K562 (cell line): ENCODE measurements around the gene NRARP. TPM values are rescaled to one million over a fixed set of nuclear protein-coding genes. Genes with fewer than 3 reads are reported as not detected.
A peak's percentile ranks its signal among the peaks of the same experiment; 100 is the strongest.

ENCODE experiments used
- ATF1 ChIP-seq, 2 experiments: fragments of 450-650 bp in 1 of 2; IDR thresholded peaks; 2 replicates each; pipeline ENCODE4 v1.6.1; 2016; ENCODE audit warnings: missing compliant biosample characterization in 1 of 2, missing genetic modification characterization in 1 of 2
- CC2D1A ChIP-seq: fragments of 450-650 bp; IDR thresholded peaks from 2 replicates; pipeline ENCODE4 v1.6.1; 2017; ENCODE audit warnings: mild to moderate bottlenecking
- JUND ChIP-seq, 2 experiments: IDR thresholded peaks; 2 replicates in 1 of 2; 3 replicates in 1 of 2; pipeline ENCODE4 v1.6.1; 2011; ENCODE audit warnings: borderline replicate concordance in 2 of 2, low read depth in 2 of 2, low read length in 2 of 2, improper control_type of control experiment in 1 of 2, missing biosample characterization in 1 of 2, missing genetic modification characterization in 1 of 2, missing genetic modification reagents in 1 of 2
- MTA2 ChIP-seq: fragments of 450-650 bp; IDR thresholded peaks from 2 replicates; pipeline ENCODE4 v1.6.1; 2016; ENCODE audit warnings: low read depth
- NFE2L1 ChIP-seq: fragments of 450-650 bp; IDR thresholded peaks from 2 replicates; pipeline ENCODE4 v1.6.1; 2016; ENCODE audit warnings: missing genetic modification characterization, low read depth, mild to moderate bottlenecking, missing compliant biosample characterization, moderate library complexity, borderline replicate concordance
- RAD51 ChIP-seq: fragments of 450-650 bp; IDR thresholded peaks from 2 replicates; pipeline ENCODE4 v1.7.1; 2016; ENCODE audit warnings: low read depth, mild to moderate bottlenecking, borderline replicate concordance
- RB1 ChIP-seq: fragments of 450-650 bp; IDR thresholded peaks from 2 replicates; pipeline ENCODE4 v1.6.1; 2017; ENCODE audit warnings: low read depth, mild to moderate bottlenecking
- RBBP5 ChIP-seq: fragments of 200-600 bp; sonication (generic); IDR thresholded peaks from 2 replicates; pipeline ENCODE4 v1.6.1; 2012; ENCODE audit warnings: borderline replicate concordance, mild to moderate bottlenecking, low read length, control low read depth, inconsistent platforms; ENCODE audit not compliant: insufficient read depth, poor library complexity, severe bottlenecking
- RBM17 ChIP-seq: fragments of 200-400 bp; formaldehyde crosslinking; IDR thresholded peaks from 2 replicates; pipeline ENCODE4 v1.6.1; 2017; ENCODE audit warnings: low read depth, mild to moderate bottlenecking, low read length, borderline replicate concordance
- YY1 ChIP-seq, 3 experiments: IDR thresholded peaks; 2 replicates each; pipeline ENCODE4 v1.6.1; 2011; ENCODE audit warnings: low read length in 2 of 3, mild to moderate bottlenecking in 2 of 3, moderate library complexity in 2 of 3, borderline replicate concordance in 1 of 3, control low read depth in 1 of 3, low read depth in 1 of 3; ENCODE audit not compliant: insufficient read depth in 3 of 3, insufficient replicate concordance in 2 of 3, control insufficient read depth in 1 of 3, insufficient read length in 1 of 3; ENCODE audit errors: extremely low read depth in 1 of 3
- ZNF12 ChIP-seq: sonication (generic); formaldehyde crosslinking; IDR thresholded peaks from 2 replicates; pipeline ENCODE4 v1.4.0; 2020; ENCODE audit warnings: mild to moderate bottlenecking, missing genetic modification reagents
- ZNF354B ChIP-seq: fragments of 250-450 bp; sonication (Bioruptor Pico); IDR thresholded peaks from 2 replicates; pipeline ENCODE4 v1.4.0; 2020
- ZNF77 ChIP-seq: fragments of 250-450 bp; sonication (Bioruptor Pico); IDR thresholded peaks from 2 replicates; pipeline ENCODE4 v1.5.0; 2020
- polyA plus RNA-seq, 8 experiments: library from polyadenylated mRNA; depleted of rRNA in 4 of 8; stranded (reverse) in 5 of 8; unstranded in 3 of 8; fragments of >200 nt; fragmentation: Nextera tagmentation in 2 of 8; fragmentation: Illumina TruSeq in 1 of 8; extraction: Ambion mirVana in 2 of 8; extraction: Trizol in 1 of 8; gene quantifications; 2 replicates each; pipeline versions ENCODE4 v1.2.1 to v1.2.3, GENCODE V29; 2011 to 2014; ENCODE audit warnings: inconsistent platforms in 1 of 8, missing spikeins in 1 of 8
- total RNA-seq, 7 experiments: library from RNA; depleted of rRNA in 6 of 7; stranded (reverse); fragments of >200 nt in 6 of 7; fragmentation: Illumina TruSeq in 2 of 7; extraction: Trizol in 2 of 7; gene quantifications; 2 replicates each; pipeline versions ENCODE4 v1.2.1 to v1.2.3, GENCODE V29; 2011 to 2021; ENCODE audit warnings: low replicate concordance in 1 of 7
- TF ChIP-seq, protein P1 (sequence below): fragments of 450-650 bp; conservative IDR thresholded peaks from 2 replicates; pipeline ENCODE4 v1.6.1; 2016; ENCODE audit warnings: missing genetic modification characterization, low read depth, mild to moderate bottlenecking, control low read depth, missing compliant biosample characterization
- TF ChIP-seq, protein P2 (sequence below): fragments of 250-450 bp; sonication (Bioruptor Pico); IDR thresholded peaks from 2 replicates; pipeline ENCODE4 v1.4.0; 2020; ENCODE audit warnings: mild to moderate bottlenecking, moderate library complexity
- TF ChIP-seq, protein P3 (sequence below): fragments of 250-450 bp; sonication (Bioruptor Pico); IDR thresholded peaks from 2 replicates; pipeline ENCODE4 v1.8.0; 2021; ENCODE audit warnings: moderate library complexity, mild to moderate bottlenecking, inconsistent platforms

The NRARP gene
- total and polyA plus RNA-seq, 9 of the 15 experiments (the other 6 are each of a cell fraction or from before 2014, with no cell fraction given): 2.0 to 24.5 (median 7.2) TPM; not detected in 2

DNA sequence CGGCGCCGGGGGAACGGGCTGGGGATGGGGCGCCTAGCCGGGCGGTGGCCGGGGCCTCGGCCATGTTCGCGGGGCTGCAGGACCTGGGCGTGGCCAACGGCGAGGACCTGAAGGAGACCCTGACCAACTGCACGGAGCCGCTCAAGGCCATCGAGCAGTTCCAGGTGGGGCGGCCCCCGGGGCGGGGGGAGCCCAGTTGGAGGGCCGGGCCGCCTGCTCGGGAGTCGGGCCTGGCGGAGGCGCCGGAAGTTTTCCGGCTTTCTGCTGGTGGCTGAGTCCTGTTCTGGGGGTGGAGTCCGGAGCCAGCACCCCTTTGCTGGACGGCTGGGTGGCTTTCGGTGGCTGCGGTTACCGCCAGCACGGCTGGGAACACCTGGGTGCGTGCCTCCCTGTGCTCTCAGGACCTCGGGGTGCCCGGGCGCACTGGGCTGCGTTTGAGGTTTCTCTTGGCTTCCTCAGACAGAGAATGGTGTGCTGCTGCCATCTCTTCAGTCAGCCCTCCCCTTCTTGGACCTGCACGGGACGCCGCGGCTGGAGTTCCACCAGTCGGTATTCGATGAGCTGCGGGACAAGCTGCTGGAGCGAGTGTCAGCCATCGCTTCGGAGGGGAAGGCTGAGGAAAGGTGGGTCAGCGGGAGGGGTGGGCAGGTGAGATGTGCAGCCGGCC is 46.5 kb downstream of the NRARP start (continued):
- TF ChIP-seq MTA2 (no peak), CC2D1A (no peak), JUND (IDR thresholded peaks at IDR 0.05; ENCODE audit: borderline replicate concordance, low read depth, low read length) (no peak), JUND (tag; IDR thresholded peaks at IDR 0.05; ENCODE audit: borderline replicate concordance, low read depth, low read length) (no peak), ATF1 (CRISPR knock-in tag; IDR thresholded peaks at IDR 0.05) (no peak), ATF1 (tag; IDR thresholded peaks at IDR 0.05) (no peak), RBM17 (no peak), ZNF354B (no peak), RBBP5 (no peak), NFE2L1 (no peak), RB1 (0 out of 2 replicates have a peak, but pooled peaks have one; percentile 2), ZNF77 (CRISPR knock-in tag) (no peak), YY1 (IDR thresholded peaks at IDR 0.05; ENCODE audit: borderline replicate concordance in 1 of 3, control insufficient read depth in 1 of 3, extremely low read depth in 1 of 3, insufficient read depth in 3 of 3, insufficient read length in 1 of 3, insufficient replicate concordance in 2 of 3, low read depth in 1 of 3, low read length in 2 of 3) (peak in 2 of 3 experiments; percentile 14 to 72), RAD51 (no peak), ZNF12 (no peak)
- TF ChIP-seq, protein P1, sequence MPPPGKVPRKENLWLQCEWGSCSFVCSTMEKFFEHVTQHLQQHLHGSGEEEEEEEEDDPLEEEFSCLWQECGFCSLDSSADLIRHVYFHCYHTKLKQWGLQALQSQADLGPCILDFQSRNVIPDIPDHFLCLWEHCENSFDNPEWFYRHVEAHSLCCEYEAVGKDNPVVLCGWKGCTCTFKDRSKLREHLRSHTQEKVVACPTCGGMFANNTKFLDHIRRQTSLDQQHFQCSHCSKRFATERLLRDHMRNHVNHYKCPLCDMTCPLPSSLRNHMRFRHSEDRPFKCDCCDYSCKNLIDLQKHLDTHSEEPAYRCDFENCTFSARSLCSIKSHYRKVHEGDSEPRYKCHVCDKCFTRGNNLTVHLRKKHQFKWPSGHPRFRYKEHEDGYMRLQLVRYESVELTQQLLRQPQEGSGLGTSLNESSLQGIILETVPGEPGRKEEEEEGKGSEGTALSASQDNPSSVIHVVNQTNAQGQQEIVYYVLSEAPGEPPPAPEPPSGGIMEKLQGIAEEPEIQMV: peak; percentile 80
- TF ChIP-seq, protein P2, sequence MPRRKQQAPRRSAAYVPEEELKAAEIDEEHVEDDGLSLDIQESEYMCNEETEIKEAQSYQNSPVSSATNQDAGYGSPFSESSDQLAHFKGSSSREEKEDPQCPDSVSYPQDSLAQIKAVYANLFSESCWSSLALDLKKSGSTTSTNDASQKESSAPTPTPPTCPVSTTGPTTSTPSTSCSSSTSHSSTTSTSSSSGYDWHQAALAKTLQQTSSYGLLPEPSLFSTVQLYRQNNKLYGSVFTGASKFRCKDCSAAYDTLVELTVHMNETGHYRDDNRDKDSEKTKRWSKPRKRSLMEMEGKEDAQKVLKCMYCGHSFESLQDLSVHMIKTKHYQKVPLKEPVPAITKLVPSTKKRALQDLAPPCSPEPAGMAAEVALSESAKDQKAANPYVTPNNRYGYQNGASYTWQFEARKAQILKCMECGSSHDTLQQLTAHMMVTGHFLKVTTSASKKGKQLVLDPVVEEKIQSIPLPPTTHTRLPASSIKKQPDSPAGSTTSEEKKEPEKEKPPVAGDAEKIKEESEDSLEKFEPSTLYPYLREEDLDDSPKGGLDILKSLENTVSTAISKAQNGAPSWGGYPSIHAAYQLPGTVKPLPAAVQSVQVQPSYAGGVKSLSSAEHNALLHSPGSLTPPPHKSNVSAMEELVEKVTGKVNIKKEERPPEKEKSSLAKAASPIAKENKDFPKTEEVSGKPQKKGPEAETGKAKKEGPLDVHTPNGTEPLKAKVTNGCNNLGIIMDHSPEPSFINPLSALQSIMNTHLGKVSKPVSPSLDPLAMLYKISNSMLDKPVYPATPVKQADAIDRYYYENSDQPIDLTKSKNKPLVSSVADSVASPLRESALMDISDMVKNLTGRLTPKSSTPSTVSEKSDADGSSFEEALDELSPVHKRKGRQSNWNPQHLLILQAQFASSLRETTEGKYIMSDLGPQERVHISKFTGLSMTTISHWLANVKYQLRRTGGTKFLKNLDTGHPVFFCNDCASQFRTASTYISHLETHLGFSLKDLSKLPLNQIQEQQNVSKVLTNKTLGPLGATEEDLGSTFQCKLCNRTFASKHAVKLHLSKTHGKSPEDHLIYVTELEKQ: no peak
- TF ChIP-seq, protein P3, sequence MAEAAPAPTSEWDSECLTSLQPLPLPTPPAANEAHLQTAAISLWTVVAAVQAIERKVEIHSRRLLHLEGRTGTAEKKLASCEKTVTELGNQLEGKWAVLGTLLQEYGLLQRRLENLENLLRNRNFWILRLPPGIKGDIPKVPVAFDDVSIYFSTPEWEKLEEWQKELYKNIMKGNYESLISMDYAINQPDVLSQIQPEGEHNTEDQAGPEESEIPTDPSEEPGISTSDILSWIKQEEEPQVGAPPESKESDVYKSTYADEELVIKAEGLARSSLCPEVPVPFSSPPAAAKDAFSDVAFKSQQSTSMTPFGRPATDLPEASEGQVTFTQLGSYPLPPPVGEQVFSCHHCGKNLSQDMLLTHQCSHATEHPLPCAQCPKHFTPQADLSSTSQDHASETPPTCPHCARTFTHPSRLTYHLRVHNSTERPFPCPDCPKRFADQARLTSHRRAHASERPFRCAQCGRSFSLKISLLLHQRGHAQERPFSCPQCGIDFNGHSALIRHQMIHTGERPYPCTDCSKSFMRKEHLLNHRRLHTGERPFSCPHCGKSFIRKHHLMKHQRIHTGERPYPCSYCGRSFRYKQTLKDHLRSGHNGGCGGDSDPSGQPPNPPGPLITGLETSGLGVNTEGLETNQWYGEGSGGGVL (CRISPR knock-in tag): no peak
